Fibroblast of villous mesenchyme (primary cell): ENCODE data around the gene CA12. TPM values are rescaled to one million over a fixed set of nuclear protein-coding genes. Genes with fewer than 3 reads are reported as not detected.

Source experiments
- DNase-seq: peaks from one replicate; pipeline ENCODE4 v3.0.0-alpha.2; 2010; ENCODE audit warnings: low read depth
- H3K4me3 ChIP-seq: 2 replicates; pipeline ENCODE4 v1.5.1; 2011; ENCODE audit warnings: low read depth, mild to moderate bottlenecking, low read length
- total RNA-seq: library from RNA; depleted of rRNA; stranded (reverse); fragments of >200 nt; gene quantifications from 2 replicates; pipeline ENCODE4 v1.2.3, GENCODE V29; 2012
- TF ChIP-seq, protein P1 (sequence below): IDR thresholded peaks from 2 replicates; pipeline ENCODE4 v1.5.1; 2012; ENCODE audit warnings: low read depth, mild to moderate bottlenecking, low read length; ENCODE audit not compliant: insufficient read depth

Gene CA12
- total RNA-seq, 1 donor, result 15.1 TPM

DNA sequence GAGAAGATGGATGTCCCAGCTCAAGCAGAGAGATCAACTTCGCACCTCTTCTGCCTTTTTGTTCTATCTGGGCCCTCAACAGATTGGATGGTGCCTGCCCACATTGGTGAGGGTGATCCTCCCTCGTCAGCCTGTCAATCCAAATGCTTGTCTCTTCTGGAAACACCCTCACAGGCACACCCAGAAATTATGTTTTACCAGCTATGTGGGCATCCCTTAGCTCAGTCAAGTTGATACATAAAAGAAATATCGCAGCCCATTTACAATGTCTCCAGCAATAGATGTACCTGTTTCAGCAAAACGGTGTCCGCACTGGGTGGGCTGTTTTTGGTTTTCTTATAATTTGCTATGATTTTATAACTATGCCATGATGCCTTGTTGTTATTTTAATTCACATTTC is 27.5 kb upstream of the CA12 start:
- TF ChIP-seq, protein P1, sequence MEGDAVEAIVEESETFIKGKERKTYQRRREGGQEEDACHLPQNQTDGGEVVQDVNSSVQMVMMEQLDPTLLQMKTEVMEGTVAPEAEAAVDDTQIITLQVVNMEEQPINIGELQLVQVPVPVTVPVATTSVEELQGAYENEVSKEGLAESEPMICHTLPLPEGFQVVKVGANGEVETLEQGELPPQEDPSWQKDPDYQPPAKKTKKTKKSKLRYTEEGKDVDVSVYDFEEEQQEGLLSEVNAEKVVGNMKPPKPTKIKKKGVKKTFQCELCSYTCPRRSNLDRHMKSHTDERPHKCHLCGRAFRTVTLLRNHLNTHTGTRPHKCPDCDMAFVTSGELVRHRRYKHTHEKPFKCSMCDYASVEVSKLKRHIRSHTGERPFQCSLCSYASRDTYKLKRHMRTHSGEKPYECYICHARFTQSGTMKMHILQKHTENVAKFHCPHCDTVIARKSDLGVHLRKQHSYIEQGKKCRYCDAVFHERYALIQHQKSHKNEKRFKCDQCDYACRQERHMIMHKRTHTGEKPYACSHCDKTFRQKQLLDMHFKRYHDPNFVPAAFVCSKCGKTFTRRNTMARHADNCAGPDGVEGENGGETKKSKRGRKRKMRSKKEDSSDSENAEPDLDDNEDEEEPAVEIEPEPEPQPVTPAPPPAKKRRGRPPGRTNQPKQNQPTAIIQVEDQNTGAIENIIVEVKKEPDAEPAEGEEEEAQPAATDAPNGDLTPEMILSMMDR, result no peak
- H3K4me3 ChIP-seq, result no peak overlapping the region
- DNase-seq, result no peak

DNA sequence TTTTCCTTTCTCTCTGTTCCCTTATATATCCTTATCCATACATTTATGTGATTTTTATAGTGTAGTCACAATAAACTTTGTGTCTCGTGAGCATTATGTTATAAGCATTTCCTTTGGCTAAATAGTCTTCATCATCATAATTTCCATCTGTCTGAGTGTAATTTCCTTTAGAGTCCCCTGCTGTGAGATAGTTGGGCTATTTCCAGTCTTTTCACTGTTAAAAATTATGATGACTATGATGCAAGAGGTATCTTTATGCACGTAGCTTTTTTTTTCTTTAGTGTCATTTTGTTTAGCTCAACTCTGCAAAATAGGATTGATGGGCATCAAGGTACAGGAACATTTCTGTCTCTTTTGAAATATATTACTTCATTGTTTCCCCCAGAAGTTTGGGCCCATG is 26.9 kb upstream of the CA12 start:
- no peak for DNase-seq
- no peak overlapping the region for H3K4me3 ChIP-seq
- TF ChIP-seq, protein P1, result no peak

DNA sequence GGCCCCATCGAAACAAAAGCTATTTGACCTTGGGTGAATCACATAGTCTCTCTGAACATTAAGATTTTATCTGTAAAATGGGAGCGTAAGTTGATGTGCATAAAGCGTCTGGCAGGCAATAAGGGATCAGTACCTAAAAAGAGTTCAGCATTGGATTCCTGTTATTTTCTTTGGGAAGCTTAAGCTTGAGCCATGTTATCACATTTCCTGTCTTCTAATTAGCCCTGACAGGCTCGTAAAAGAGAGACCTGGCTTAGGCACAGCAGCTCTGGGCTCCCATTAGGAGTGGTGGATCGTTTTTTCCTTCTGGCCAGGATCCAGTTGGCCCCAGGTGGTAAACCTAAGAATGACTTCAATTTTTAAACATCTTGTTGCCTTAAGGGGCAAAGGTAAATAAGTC is 26.0 kb upstream of the CA12 start:
- H3K4me3 ChIP-seq, result no peak overlapping the region
- DNase-seq, result peak; percentile 38
- TF ChIP-seq, protein P1, result no peak

DNA sequence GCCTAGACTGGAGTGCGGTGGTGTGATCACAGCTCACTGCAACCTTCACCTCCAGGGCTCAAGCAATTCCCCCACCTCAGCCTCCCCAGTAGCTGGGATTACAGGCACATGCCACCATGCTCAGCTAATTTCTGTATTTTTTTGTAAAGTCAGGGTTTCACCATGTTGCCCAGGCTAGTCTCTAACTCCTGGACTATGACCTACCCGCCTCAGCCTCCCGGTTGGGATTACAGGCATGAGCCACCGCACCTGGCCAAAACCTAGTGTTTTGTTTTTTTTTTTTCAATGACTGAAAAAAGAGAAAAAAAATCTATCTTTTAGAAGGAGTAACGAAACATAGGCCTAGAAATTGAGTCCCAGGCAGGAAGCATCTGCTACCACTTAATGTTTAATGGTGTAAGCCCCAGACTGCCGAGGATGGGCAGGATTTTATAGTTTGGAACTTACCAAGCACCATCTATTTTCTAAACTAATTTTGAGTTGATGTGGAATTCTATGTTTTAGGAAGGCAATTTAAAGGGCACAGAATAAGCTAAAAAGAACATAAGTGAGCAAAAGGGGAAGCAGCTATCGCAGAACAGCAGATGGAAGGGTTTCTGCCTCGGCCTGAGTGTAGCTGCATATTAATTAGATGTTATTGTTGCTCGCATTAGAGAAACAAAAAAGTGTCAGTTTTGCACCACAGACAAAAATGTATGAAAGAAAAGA is 24.2 kb upstream of the CA12 start:
- TF ChIP-seq, protein P1, result no peak
- H3K4me3 ChIP-seq, result no peak overlapping the region
- DNase-seq, result no peak

DNA sequence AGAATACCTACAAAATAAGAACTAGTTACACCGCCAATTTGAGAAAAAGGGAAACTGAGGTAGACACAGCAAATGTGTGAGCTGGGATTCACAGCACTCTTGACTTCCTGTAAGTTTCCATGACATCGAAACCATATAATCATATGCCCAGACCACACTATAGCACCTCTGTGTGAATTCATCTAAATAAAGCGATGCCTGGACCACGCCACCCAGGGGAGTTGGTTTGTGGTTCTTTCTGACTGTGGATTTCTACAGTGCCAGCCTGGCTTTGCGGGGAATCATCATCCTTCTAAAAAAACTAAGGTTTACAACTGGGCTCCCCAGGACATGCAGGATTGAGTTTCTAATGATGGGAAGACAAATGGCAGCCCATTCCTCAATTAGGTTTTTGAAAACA is 23.5 kb upstream of the CA12 start:
- TF ChIP-seq, protein P1, result no peak
- no peak for DNase-seq
- H3K4me3 ChIP-seq, result no peak overlapping the region

DNA sequence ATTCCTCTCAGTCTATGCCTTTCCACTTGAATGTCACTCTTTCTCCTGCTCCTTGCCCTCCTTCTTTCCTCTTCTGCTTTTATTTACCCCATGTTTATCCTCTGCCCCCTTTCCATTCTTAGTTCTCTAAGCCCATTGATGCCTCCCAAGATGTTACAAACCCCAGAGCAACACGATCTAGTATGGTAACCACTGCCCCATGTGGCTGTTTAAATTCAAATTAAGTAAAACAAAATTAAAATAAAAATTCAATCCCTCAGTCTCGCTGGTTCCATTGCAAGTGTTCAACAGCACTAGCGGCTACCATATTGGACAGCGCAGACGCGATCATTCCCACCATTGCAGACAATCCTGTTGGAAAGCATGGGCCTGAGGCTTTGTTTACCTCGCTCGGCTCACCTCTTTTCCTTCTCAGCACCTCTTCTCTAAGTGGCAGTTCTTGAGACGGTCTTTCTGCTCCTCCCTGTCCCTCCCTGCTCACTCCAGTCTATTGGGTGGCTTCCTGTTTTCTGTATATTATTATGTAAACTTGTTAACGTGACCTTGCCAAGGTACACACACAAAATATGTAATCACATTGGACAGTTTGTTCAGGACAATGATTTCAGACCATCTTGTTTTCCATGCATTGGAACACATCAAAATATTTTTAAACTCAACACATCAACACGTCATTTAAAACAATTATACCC is 21.8 kb upstream of the CA12 start:
- DNase-seq, result no peak
- TF ChIP-seq, protein P1, result no peak
- no peak overlapping the region for H3K4me3 ChIP-seq
